ENCODE data around the gene ETFA. TPM values are rescaled to one million over a fixed set of nuclear protein-coding genes. Genes with fewer than 3 reads are reported as not detected.

Gene ETFA
- total and polyA plus RNA-seq, 10 of the 15 experiments (the other 5 are each of a cell fraction or from before 2014, with no cell fraction given): 114 to 331 (median 152) TPM

GRCh38 chr15:76353903-76354302 lies 42.6 kb upstream of the ETFA start (continued):
- TF ChIP-seq, protein P1, sequence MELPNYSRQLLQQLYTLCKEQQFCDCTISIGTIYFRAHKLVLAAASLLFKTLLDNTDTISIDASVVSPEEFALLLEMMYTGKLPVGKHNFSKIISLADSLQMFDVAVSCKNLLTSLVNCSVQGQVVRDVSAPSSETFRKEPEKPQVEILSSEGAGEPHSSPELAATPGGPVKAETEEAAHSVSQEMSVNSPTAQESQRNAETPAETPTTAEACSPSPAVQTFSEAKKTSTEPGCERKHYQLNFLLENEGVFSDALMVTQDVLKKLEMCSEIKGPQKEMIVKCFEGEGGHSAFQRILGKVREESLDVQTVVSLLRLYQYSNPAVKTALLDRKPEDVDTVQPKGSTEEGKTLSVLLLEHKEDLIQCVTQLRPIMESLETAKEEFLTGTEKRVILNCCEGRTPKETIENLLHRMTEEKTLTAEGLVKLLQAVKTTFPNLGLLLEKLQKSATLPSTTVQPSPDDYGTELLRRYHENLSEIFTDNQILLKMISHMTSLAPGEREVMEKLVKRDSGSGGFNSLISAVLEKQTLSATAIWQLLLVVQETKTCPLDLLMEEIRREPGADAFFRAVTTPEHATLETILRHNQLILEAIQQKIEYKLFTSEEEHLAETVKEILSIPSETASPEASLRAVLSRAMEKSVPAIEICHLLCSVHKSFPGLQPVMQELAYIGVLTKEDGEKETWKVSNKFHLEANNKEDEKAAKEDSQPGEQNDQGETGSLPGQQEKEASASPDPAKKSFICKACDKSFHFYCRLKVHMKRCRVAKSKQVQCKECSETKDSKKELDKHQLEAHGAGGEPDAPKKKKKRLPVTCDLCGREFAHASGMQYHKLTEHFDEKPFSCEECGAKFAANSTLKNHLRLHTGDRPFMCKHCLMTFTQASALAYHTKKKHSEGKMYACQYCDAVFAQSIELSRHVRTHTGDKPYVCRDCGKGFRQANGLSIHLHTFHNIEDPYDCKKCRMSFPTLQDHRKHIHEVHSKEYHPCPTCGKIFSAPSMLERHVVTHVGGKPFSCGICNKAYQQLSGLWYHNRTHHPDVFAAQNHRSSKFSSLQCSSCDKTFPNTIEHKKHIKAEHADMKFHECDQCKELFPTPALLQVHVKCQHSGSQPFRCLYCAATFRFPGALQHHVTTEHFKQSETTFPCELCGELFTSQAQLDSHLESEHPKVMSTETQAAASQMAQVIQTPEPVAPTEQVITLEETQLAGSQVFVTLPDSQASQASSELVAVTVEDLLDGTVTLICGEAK (IDR thresholded peaks at IDR 0.05; ENCODE audit: borderline replicate concordance): no peak
- TF ChIP-seq RFX5 (IDR thresholded peaks at IDR 0.05; ENCODE audit: low read depth, low read length): no peak
- TF ChIP-seq STAT1 (conservative IDR thresholded peaks at IDR 0.05): no peak
- TF ChIP-seq ZBTB4 (CRISPR knock-in tag; IDR thresholded peaks at IDR 0.05): no peak
- TF ChIP-seq POLR2AphosphoS2 (IDR thresholded peaks at IDR 0.05; ENCODE audit: low read depth, low read length): no peak
- no peak for TF ChIP-seq NRF1 (conservative IDR thresholded peaks at IDR 0.05; ENCODE audit: low read depth, low read length)
- no peak for TF ChIP-seq MYC (IDR thresholded peaks at IDR 0.05; ENCODE audit: insufficient read depth, insufficient read length, insufficient replicate concordance, low read length, severe bottlenecking)
- no peak for TF ChIP-seq POLR2AphosphoS5 (IDR thresholded peaks at IDR 0.05; ENCODE audit: low read length)
- no peak for TF ChIP-seq IKZF2 (IDR thresholded peaks at IDR 0.05)

All from GM12878 (cell line).